Sigmoid colon (tissue), 7 donors: ENCODE results near the gene CPNE6. TPM values are rescaled to one million over a fixed set of nuclear protein-coding genes. Genes with fewer than 3 reads are reported as not detected.

Experiments
- DNase-seq: peaks from one replicate; pipeline ENCODE4 v3.0.0-alpha.2; 2019
- H3K27ac ChIP-seq, 4 donors: fragments of 200-600 bp; sonication (generic); one replicate each; pipeline ENCODE4 v1.5.1; 2016 to 2019; ENCODE audit warnings: mild to moderate bottlenecking in 1 of 4
- H3K27me3 ChIP-seq, 3 donors: fragments of 200-600 bp; sonication (generic); one replicate each; pipeline ENCODE4 v1.5.1; 2019; ENCODE audit warnings: mild to moderate bottlenecking in 1 of 3
- H3K36me3 ChIP-seq, 4 donors: fragments of 200-600 bp; sonication (generic); one replicate each; pipeline ENCODE4 v1.5.1; 2016 to 2019
- H3K4me1 ChIP-seq, 4 donors: fragments of 200-600 bp; sonication (generic); one replicate each; pipeline ENCODE4 v1.5.1; 2017 to 2019
- H3K4me3 ChIP-seq, 4 donors: fragments of 200-600 bp; sonication (generic); one replicate each; pipeline ENCODE4 v1.5.1; 2017 to 2019; ENCODE audit warnings: mild to moderate bottlenecking in 2 of 4, moderate library complexity in 1 of 4
- H3K9me3 ChIP-seq, 4 donors: fragments of 200-600 bp in 3 of 4; sonication (generic) in 3 of 4; one replicate each; pipeline versions ENCODE4 v1.5.1 to v1.6.1; 2013 to 2019
- CTCF ChIP-seq, 4 experiments: fragments of 450-650 bp in 3 of 4; fragments of 200-600 bp in 1 of 4; IDR thresholded peaks; one replicate each; pipeline ENCODE4 v1.5.1; 2016 to 2019; ENCODE audit warnings: antibody characterized with exemption in 4 of 4, mild to moderate bottlenecking in 3 of 4, moderate library complexity in 2 of 4
- EP300 ChIP-seq, 4 donors: sonication (generic); formaldehyde crosslinking; IDR thresholded peaks; one replicate each; pipeline ENCODE4 v1.6.1; 2017; ENCODE audit warnings: antibody characterized with exemption in 4 of 4
- POLR2A ChIP-seq, 2 donors: fragments of 450-650 bp; IDR thresholded peaks; one replicate each; pipeline ENCODE4 v1.6.1; 2016; ENCODE audit warnings: antibody characterized with exemption in 2 of 2, mild to moderate bottlenecking in 2 of 2, moderate library complexity in 2 of 2
- POLR2AphosphoS5 ChIP-seq, 4 donors: sonication (generic); formaldehyde crosslinking; IDR thresholded peaks; one replicate each; pipeline ENCODE4 v1.6.1; 2017; ENCODE audit warnings: antibody characterized with exemption in 4 of 4
- WGBS, 2 donors: extraction: QIAGEN DNeasy Blood & Tissue Kit; methylation state at CpG; one replicate each; pipeline ENCODE4 v1.1.7; 2013; 5-methylcytosine and 5-hydroxymethylcytosine counted together
- intact Hi-C: fragments of 100-400 bp; cut with DNase I; formaldehyde crosslinking; loops from one replicate; pipeline ENCODE4 v1.15.1; 2023
- polyA plus RNA-seq, 3 donors: library from polyadenylated mRNA; stranded (reverse); fragments of 200-250 nt; gene quantifications; one replicate each; pipeline ENCODE4 v1.2.3, GENCODE V29; 2013
- total RNA-seq, 4 donors: library from RNA; depleted of rRNA; stranded (reverse); fragments of >200 nt; gene quantifications; one replicate each; pipeline ENCODE4 v1.1.0, GENCODE V29; 2016
- donor health status: healthy with polysubstance abuse.
- donor health status: Bipolar disorder and iron deficiency.
- donor health status: healthy.

The CPNE6 gene
- total and polyA plus RNA-seq, 7 donors = 0.42 to 3.3 (median 2.3) TPM; not detected in 3

- peak overlapping the region; percentile 95 to 99 (median 98) for H3K27ac ChIP-seq
- H3K27me3 ChIP-seq = no peaks in the 10 kb centered on the region
- intact Hi-C loops = loop anchor here (2.0 to 10.0 kb wide), 2 partner anchors 21 to 561 kb away; partner anchors contain the start of genes PSME1, THTPA and ZFHX2
- no peaks in the 10 kb centered on the region for H3K9me3 ChIP-seq
- 1 to 3% methylated on average over 14 of the region's 14 CpGs for WGBS, 2 donors
- no peak for TF ChIP-seq CTCF (IDR thresholded peaks at IDR 0.05)
- TF ChIP-seq POLR2AphosphoS5 (IDR thresholded peaks at IDR 0.05) = no peak
- TF ChIP-seq EP300 (IDR thresholded peaks at IDR 0.05) = no peak
- TF ChIP-seq POLR2A (IDR thresholded peaks at IDR 0.05) = no peak
- DNase-seq = no peak
- peaks cover 9 to 38% (median 26%) of the 10 kb centered on the region in 4 donors for H3K36me3 ChIP-seq
- H3K4me3 ChIP-seq = peak overlapping the region; percentile 66 to 85 (median 74)
- peaks cover 0 to 19% (median 18%) of the 10 kb centered on the region in 4 donors for H3K4me1 ChIP-seq
Observed at GRCh38 chr14:24115422-24116127, 44.2 kb downstream of the CPNE6 start.

- TF ChIP-seq POLR2A (IDR thresholded peaks at IDR 0.05) (no peak), POLR2AphosphoS5 (IDR thresholded peaks at IDR 0.05) (no peak), CTCF (IDR thresholded peaks at IDR 0.05) (no peak), EP300 (IDR thresholded peaks at IDR 0.05) (no peak)
- intact Hi-C loops = loop anchor here (10.0 kb wide), 1 partner anchor 561 kb away; the partner anchor contains the start of genes THTPA and ZFHX2
- peak; percentile 21 for DNase-seq
- H3K4me1 ChIP-seq = peaks cover 0 to 19% (median 18%) of the 10 kb centered on the region in 4 donors
- no peaks in the 10 kb centered on the region for H3K9me3 ChIP-seq
- H3K27me3 ChIP-seq = no peaks in the 10 kb centered on the region
- WGBS, 2 donors = 67 to 85% methylated on average over 6 of the region's 6 CpGs
- no peak overlapping the region for H3K27ac ChIP-seq
- peaks cover 13 to 45% (median 33%) of the 10 kb centered on the region in 4 donors for H3K36me3 ChIP-seq
- peak overlapping the region in 2 of 4 donors; percentile 67 to 85 for H3K4me3 ChIP-seq
Observed at GRCh38 chr14:24116128-24116814, 44.9 kb downstream of the CPNE6 start.

- intact Hi-C loops = loop anchor here (10.0 kb wide), 1 partner anchor 562 kb away; the partner anchor contains the start of genes THTPA and ZFHX2
- TF ChIP-seq POLR2A (IDR thresholded peaks at IDR 0.05) = no peak
- no peak for TF ChIP-seq POLR2AphosphoS5 (IDR thresholded peaks at IDR 0.05)
- TF ChIP-seq CTCF (IDR thresholded peaks at IDR 0.05) = no peak
- TF ChIP-seq EP300 (IDR thresholded peaks at IDR 0.05) = no peak
- Histone ChIP-seq H3K27me3 (no peaks in the 10 kb centered on the region), H3K4me3 (no peak overlapping the region), H3K4me1 (peaks cover 0 to 19% (median 18%) of the 10 kb centered on the region in 4 donors), H3K27ac (no peak overlapping the region), H3K9me3 (no peaks in the 10 kb centered on the region), H3K36me3 (peaks cover 13 to 53% (median 39%) of the 10 kb centered on the region in 4 donors)
- WGBS, 2 donors = 88 to 97% methylated on average over 6 of the region's 6 CpGs
- no peak for DNase-seq
Observed at GRCh38 chr14:24117179-24117578, 45.8 kb downstream of the CPNE6 start.

- no peak for TF ChIP-seq POLR2A (IDR thresholded peaks at IDR 0.05)
- no peak for TF ChIP-seq EP300 (IDR thresholded peaks at IDR 0.05)
- TF ChIP-seq POLR2AphosphoS5 (IDR thresholded peaks at IDR 0.05) = no peak
- no peak for DNase-seq
- Histone ChIP-seq H3K36me3 (peaks cover 24 to 77% (median 49%) of the 10 kb centered on the region in 4 donors), H3K27me3 (no peaks in the 10 kb centered on the region), H3K4me3 (no peak overlapping the region), H3K9me3 (no peaks in the 10 kb centered on the region), H3K27ac (no peak overlapping the region), H3K4me1 (peaks cover 0 to 14% (median 12%) of the 10 kb centered on the region in 4 donors)
- 97% methylated on average over 6 of the region's 6 CpGs for WGBS, 2 donors
- intact Hi-C loops = loop anchor here (10.0 kb wide), 1 partner anchor 565 kb away; the partner anchor contains the start of genes THTPA and ZFHX2
Observed at GRCh38 chr14:24119691-24120090, 48.3 kb downstream of the CPNE6 start.

- intact Hi-C loops = no loop called here
- Histone ChIP-seq H3K9me3 (no peaks in the 10 kb centered on the region), H3K27ac (no peak overlapping the region), H3K36me3 (peaks cover 24 to 77% (median 49%) of the 10 kb centered on the region in 4 donors), H3K4me1 (peaks cover 0 to 7% (median 2%) of the 10 kb centered on the region in 4 donors), H3K4me3 (no peak overlapping the region), H3K27me3 (no peaks in the 10 kb centered on the region)
- 96 to 97% methylated on average over 8 of the region's 8 CpGs for WGBS, 2 donors
- DNase-seq = no peak
- TF ChIP-seq POLR2AphosphoS5 (IDR thresholded peaks at IDR 0.05) (no peak), CTCF (IDR thresholded peaks at IDR 0.05) (no peak), EP300 (IDR thresholded peaks at IDR 0.05) (no peak), POLR2A (IDR thresholded peaks at IDR 0.05) (no peak)
Observed at GRCh38 chr14:24121210-24121609, 49.8 kb downstream of the CPNE6 start.
